GM19452 (cell line): ENCODE results near the gene ZNF81.
"Not testable (repeated sequence)": the region's sequence is repeated elsewhere in the genome, so short reads cannot be mapped to it uniquely, and the experiment has no call there.

Experiments used
- ATAC-seq: cut with Tn5 transposase; IDR thresholded peaks from one replicate; pipeline ENCODE4 v1.9.1; 2021; ENCODE audit not compliant: unreplicated experiment

ZNF81 gene

DNA sequence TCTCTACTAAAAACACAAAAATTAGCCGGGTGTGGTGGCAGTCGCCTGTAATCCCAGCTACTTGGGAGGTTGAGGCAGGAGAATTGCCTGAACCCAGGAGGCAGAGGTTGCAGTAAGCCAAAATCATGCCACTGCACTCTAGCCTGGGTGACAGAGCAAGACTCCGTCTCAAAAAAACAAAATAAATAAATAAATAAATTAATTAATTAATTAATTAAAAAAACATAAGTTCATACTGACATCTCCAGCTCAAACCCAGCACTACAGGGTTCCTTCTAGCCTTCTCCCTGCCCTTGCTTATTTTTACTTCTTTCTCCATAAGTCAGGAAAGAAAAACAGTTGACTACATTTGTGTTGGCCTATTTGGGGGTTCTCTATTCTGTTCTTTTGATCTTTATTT is 95.3 kb downstream of the ZNF81 start:
- not testable (repeated sequence) for ATAC-seq

GRCh38 chrX:47933946-47934345 is 97.2 kb downstream of the ZNF81 start:
- ATAC-seq, result no peak

GRCh38 chrX:47936224-47936939 is 99.7 kb downstream of the ZNF81 start:
- ATAC-seq, result no peak

- ATAC-seq, result no peak
These were observed 100.2 kb downstream of the ZNF81 start for GRCh38 chrX:47936940-47937317.

GRCh38 chrX:47940448-47940847 is 103.7 kb downstream of the ZNF81 start:
- no peak for ATAC-seq

DNA sequence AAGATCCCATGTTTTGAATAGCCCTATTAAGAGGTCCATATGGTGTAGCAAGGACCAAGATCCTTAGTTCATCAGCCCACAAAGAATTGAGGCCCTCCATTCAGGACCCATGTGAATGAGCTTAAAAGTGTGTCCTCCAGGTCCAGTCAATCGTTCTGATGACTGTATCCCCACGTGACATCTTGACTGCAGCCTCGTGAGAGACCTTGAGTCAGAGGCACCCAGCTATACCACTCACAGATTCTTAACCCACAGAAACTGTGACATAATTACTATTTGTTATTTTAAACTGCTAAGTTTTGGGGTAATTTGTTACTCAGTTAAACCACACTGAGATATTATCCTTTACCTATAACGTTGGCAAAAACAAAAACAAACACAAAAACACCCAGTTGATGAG is 104.7 kb downstream of the ZNF81 start:
- ATAC-seq, result no peak

DNA sequence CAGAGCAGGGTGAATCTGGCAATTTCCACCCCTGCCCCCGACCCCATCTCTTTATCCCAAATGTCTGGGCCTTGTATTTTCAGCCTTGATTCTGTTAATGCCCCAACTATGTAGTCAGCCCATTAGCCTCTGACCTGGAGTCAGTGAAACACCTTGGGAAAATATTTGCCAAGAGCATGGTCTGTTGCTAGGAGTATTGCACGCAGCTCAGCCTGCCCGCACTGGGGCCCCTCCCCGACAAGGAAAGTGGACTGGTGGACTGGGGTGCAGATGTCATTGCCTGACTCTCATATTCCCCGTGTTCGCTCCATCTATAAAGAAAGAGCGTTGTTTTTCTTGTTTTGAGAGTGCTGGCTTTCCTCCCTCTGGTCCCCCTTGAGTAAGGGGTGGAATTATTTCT is 118.6 kb downstream of the ZNF81 start:
- not testable (repeated sequence) for ATAC-seq

GRCh38 chrX:47956016-47956415 is 119.3 kb downstream of the ZNF81 start:
- no peak for ATAC-seq

DNA sequence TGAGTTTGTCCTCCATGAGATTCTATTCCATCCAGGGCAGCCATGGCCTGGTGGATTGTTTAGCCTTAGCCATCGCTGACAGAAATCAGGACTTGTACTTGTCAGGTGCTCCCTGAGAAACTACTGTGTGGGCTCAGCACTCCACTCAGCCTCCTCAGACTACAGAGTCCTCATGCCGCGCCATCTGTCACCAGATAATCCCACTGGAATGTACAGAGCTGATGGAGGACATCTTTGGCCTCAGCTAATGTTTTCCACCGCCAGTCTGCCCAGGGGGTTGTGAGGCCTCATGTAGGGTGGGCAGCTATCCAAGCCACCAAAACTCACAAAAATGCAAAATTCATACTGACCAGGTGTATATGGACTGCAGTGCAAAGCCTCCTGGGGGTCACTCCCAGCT is 121.5 kb downstream of the ZNF81 start:
- not testable (repeated sequence) for ATAC-seq

GRCh38 chrX:47958761-47959342 is 122.2 kb downstream of the ZNF81 start:
- no peak for ATAC-seq

DNA sequence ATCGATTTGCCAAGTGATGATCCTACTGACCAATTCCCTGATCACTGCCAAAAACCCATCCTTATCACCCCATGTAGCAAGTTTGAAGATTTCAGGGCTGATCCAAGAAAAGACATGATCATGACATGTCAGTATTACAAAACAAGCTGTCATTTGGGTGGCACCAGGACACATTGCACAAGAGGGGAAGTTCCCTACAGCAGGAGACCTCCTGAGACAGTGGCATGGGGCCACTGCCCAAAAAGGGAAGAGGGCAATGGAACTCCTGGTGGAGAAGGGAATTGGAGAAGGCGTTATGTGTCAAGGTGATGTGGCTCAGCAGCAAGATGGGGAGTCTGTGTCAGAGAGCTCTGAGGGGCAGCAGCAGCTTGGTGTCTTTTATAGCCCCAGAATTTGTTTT is 123.7 kb downstream of the ZNF81 start:
- ATAC-seq, result no peak

GRCh38 chrX:47961830-47962229 is 125.1 kb downstream of the ZNF81 start:
- ATAC-seq, result not testable (repeated sequence)

DNA sequence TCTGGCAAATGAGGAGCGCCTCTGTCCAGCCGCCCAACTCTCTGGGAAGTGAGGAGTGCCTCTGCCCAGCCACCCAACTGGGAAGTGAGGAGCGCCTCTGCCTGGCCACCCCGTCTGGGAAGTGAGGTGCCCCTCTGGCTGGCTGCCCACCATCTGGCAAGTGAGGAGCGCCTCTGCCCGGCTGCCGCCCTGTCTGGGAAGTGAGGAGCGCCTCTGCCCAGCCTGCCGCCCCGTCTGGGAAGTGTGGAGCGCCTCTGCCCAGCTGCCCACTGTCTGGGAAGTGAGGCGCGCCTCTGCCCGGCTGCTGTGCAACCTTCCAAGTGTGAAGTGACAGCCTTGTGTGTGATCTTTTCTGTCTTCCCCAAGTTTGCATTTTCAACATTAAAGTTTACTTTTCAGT is 128.8 kb downstream of the ZNF81 start:
- not testable (repeated sequence) for ATAC-seq
